ENCODE measurements around the gene CNGB1. TPM values are rescaled to one million over a fixed set of nuclear protein-coding genes. Genes with fewer than 3 reads are reported as not detected.

The CNGB1 gene
- total RNA-seq, 1 experiment from 2014 or later, result not detected

DNA sequence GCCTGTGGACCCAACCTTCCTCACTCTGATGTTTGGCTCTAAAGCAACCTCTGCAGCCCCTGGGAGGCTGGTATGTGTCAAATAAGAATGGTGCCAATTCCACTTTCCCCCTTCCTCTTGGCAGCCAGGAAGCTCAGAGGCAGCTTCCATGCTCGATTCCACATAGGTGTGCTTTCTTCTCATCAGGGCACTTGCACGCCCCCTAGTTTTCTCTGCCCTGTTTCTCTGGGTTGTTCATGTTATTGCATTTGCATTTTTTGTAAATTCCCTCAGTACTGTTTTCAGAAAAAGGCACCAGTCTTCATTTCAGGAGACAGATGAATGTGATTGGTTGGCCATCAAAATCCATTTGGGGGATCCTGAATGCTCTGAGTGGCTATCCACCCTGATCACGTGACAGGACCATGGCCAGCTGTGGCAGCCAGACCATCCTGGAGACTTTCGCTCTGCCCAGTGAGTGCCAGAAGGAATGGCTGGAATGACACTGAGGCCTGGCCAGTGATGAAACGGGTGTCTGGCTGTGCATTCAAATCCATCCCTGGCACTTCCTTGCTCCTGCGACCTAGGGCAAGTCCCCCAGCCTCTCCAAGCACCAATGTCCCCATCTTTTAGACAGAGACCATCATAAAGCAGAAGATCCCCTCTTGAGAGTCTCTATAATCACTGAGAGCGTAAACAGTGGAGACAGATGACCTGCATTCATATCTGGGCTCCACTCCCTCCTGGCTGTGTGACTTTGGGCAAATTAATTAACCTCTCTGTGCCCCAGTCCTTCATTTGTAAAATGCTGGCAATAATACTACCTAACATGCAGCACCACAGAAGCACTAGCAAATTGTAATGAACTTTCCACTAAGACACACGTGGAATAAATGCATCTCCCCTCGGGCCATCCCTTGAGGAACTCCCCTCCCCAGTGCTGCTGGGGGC is 56.4 kb downstream of the CNGB1 start:
- no peak overlapping the region for H3K4me3 ChIP-seq (ENCODE audit: low read depth, low read length, poor library complexity, severe bottlenecking)
- TF ChIP-seq CTCF (conservative IDR thresholded peaks at IDR 0.05; ENCODE audit: low read depth, low read length) (no peak; the same call in 1 of the 2 replicates), EZH2 (IDR thresholded peaks at IDR 0.05; ENCODE audit: borderline replicate concordance, low read depth, low read length, poor library complexity, severe bottlenecking) (no peak)
- DNase-seq (ENCODE audit: low spot score), result no peak
- CTCF ChIA-PET, result no interaction called here
- no peaks in the 10 kb centered on the region for H3K4me1 ChIP-seq (ENCODE audit: insufficient read depth, low read length, poor library complexity, severe bottlenecking)
- intact Hi-C loops (cut with micrococcal nuclease; ENCODE audit: unreplicated experiment), result no loop called here
- no TSS peak for BruUV-seq (replicated peaks)
- H3K27me3 ChIP-seq (replicated peaks; ENCODE audit: insufficient read depth, low read depth, low read length, poor library complexity), result no peaks in the 10 kb centered on the region
- no peaks in the 10 kb centered on the region for H3K36me3 ChIP-seq (ENCODE audit: insufficient read depth, low read length, poor library complexity, severe bottlenecking)
- POLR2A ChIA-PET (ENCODE audit: low non-redundant PET), result no interaction called here
- no peaks in the 10 kb centered on the region for H3K9me3 ChIP-seq (ENCODE audit: low read depth, low read length, poor library complexity, severe bottlenecking)
- H3K27ac ChIP-seq (ENCODE audit: low read depth, low read length, poor library complexity, severe bottlenecking), result no peak overlapping the region

DNA sequence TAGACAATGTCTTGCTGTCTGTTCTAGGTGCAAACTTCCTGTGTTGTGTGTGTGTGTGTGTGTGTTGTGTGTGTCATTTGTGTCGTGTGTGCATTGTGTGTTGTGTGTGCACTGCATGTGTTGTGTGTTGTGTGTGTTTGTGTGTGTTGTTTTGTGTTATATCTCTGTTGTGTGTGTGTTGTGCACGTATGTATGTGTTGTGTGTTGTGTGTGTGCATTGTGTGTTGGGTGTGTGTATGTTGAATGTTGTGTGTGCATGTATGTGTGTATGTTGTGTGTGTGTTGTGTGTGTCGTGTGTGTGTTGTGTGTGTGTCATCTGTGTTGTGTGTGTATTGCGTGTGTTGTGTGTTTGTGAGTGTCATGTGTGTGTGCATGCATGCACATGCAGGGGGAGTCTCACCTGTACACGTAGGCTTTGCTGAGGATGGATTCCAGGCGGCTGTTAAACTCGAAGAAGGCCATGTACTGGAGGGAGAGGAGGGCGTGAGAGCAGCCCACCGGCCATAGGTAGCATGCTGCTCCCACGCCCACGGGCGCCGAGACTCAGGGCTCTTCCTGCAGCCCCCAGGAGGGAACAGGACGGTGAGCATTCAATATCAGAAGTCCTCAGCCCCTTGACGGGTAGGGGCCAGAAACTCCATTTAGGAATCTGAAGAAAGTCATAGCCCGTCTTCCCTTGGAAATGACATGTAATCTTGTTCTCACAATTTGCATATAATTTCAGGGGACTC is 58.2 kb downstream of the CNGB1 start:
- no TSS peak for BruUV-seq (replicated peaks)
- Histone ChIP-seq H3K36me3 (ENCODE audit: insufficient read depth, low read length, poor library complexity, severe bottlenecking) (no peaks in the 10 kb centered on the region), H3K27me3 (replicated peaks; ENCODE audit: insufficient read depth, low read depth, low read length, poor library complexity) (no peaks in the 10 kb centered on the region), H3K4me1 (ENCODE audit: insufficient read depth, low read length, poor library complexity, severe bottlenecking) (no peaks in the 10 kb centered on the region), H3K4me3 (ENCODE audit: low read depth, low read length, poor library complexity, severe bottlenecking) (no peak overlapping the region), H3K9me3 (ENCODE audit: low read depth, low read length, poor library complexity, severe bottlenecking) (no peaks in the 10 kb centered on the region), H3K27ac (ENCODE audit: low read depth, low read length, poor library complexity, severe bottlenecking) (no peak overlapping the region)
- CTCF ChIA-PET, result no interaction called here
- intact Hi-C loops (cut with micrococcal nuclease; ENCODE audit: unreplicated experiment), result no loop called here
- POLR2A ChIA-PET (ENCODE audit: low non-redundant PET), result no interaction called here
- TF ChIP-seq CTCF (conservative IDR thresholded peaks at IDR 0.05; ENCODE audit: low read depth, low read length) (no peak), EZH2 (IDR thresholded peaks at IDR 0.05; ENCODE audit: borderline replicate concordance, low read depth, low read length, poor library complexity, severe bottlenecking) (no peak)
- DNase-seq (ENCODE audit: low spot score), result no peak

DNA sequence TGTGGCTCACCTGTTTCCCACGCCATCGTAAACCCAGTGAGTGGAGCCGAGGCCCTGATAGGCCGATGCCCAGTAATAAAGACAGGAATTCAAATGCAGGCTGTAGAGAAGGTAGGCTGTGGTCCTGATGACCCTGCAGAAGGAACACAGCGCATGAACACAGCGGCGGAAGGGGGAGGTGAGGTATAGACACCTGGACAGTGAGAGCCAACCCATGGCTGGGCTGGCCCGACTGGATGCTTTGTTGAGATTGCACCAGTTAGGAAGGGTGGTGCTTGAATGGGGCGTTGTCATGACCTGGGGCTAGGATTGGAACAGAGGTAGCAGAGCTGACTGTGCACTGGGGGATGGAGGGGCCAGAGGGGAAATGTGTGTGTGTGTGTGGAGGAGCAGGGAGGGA is 59.2 kb downstream of the CNGB1 start:
- H3K9me3 ChIP-seq (ENCODE audit: low read depth, low read length, poor library complexity, severe bottlenecking), result no peaks in the 10 kb centered on the region
- H3K27me3 ChIP-seq (replicated peaks; ENCODE audit: insufficient read depth, low read depth, low read length, poor library complexity), result no peaks in the 10 kb centered on the region
- no peaks in the 10 kb centered on the region for H3K4me1 ChIP-seq (ENCODE audit: insufficient read depth, low read length, poor library complexity, severe bottlenecking)
- CTCF ChIA-PET, result no interaction called here
- intact Hi-C loops (cut with micrococcal nuclease; ENCODE audit: unreplicated experiment), result no loop called here
- no peak overlapping the region for H3K27ac ChIP-seq (ENCODE audit: low read depth, low read length, poor library complexity, severe bottlenecking)
- no peak for DNase-seq (ENCODE audit: low spot score)
- POLR2A ChIA-PET (ENCODE audit: low non-redundant PET), result no interaction called here
- BruUV-seq (replicated peaks), result no TSS peak
- TF ChIP-seq EZH2 (IDR thresholded peaks at IDR 0.05; ENCODE audit: borderline replicate concordance, low read depth, low read length, poor library complexity, severe bottlenecking) (no peak), CTCF (conservative IDR thresholded peaks at IDR 0.05; ENCODE audit: low read depth, low read length) (no peak)
- no peak overlapping the region for H3K4me3 ChIP-seq (ENCODE audit: low read depth, low read length, poor library complexity, severe bottlenecking)
- no peaks in the 10 kb centered on the region for H3K36me3 ChIP-seq (ENCODE audit: insufficient read depth, low read length, poor library complexity, severe bottlenecking)

All from A673 (cell line).